Stromal cell of bone marrow (primary cell): ENCODE measurements around the gene SNAPC3.

Experiments used
- DNase-seq: peaks from one replicate; pipeline ENCODE4 v3.0.0-alpha.2; 2012; ENCODE audit warnings: low read depth

Gene SNAPC3

GRCh38 chr9:15492485-15493150, 69.9 kb downstream of the SNAPC3 start:
- DNase-seq, result no peak

- no peak for DNase-seq
These were observed 75.7 kb downstream of the SNAPC3 start for GRCh38 chr9:15498246-15498995.

- DNase-seq, result no peak
These were observed 76.5 kb downstream of the SNAPC3 start for GRCh38 chr9:15499139-15499538.

GRCh38 chr9:15501179-15501578, 78.5 kb downstream of the SNAPC3 start:
- no peak for DNase-seq

GRCh38 chr9:15501803-15502202, 79.1 kb downstream of the SNAPC3 start:
- DNase-seq, result no peak

GRCh38 chr9:15505921-15506320, 83.2 kb downstream of the SNAPC3 start:
- DNase-seq, result no peak

- no peak for DNase-seq
These were observed 87.5 kb downstream of the SNAPC3 start for GRCh38 chr9:15509931-15510788.

GRCh38 chr9:15510789-15511575, 88.3 kb downstream of the SNAPC3 start, which contains the start of gene PSIP1:
TSS of gene PSIP1 (minus strand) at chr9:15510970. CDS start at chr9:15510188, 782 bp downstream.
- DNase-seq, result peak; percentile 60
